H9 (cell line): ENCODE measurements around the gene NDUFV1. TPM values are rescaled to one million over a fixed set of nuclear protein-coding genes. Genes with fewer than 3 reads are reported as not detected.
A peak's percentile ranks its signal among the peaks of the same experiment; 100 is the strongest.

ENCODE experiments used
- DNase-seq: peaks from one replicate; pipeline ENCODE4 v3.0.0-alpha.2; 2017
- H2AFZ ChIP-seq: one replicate; pipeline ENCODE4 v1.6.1; 2013; ENCODE audit warnings: mild to moderate bottlenecking, low read length, control low read depth, moderate library complexity
- H2AK5ac ChIP-seq: 2 replicates; pipeline ENCODE4 v1.6.1; 2013; ENCODE audit warnings: low read length, control low read depth, mixed read lengths; ENCODE audit not compliant: insufficient read length
- H2BK120ac ChIP-seq: one replicate; pipeline ENCODE4 v1.6.1; 2013; ENCODE audit warnings: low read depth, mild to moderate bottlenecking, low read length, control low read depth, inconsistent platforms; ENCODE audit not compliant: poor library complexity, severe bottlenecking
- H2BK12ac ChIP-seq: 2 replicates; pipeline ENCODE4 v1.6.1; 2013; ENCODE audit warnings: low read length, control low read depth, mixed read lengths, low read depth; ENCODE audit not compliant: insufficient read length
- H2BK15ac ChIP-seq: 2 replicates; pipeline ENCODE4 v1.6.1; 2013; ENCODE audit warnings: low read depth, low read length, control low read depth
- H2BK20ac ChIP-seq: one replicate; pipeline ENCODE4 v1.6.1; 2013; ENCODE audit warnings: low read depth, mild to moderate bottlenecking, low read length, control low read depth, inconsistent platforms; ENCODE audit not compliant: poor library complexity, severe bottlenecking
- H2BK5ac ChIP-seq: 2 replicates; pipeline ENCODE4 v1.6.1; 2013; ENCODE audit warnings: low read length, control low read depth, mixed read lengths; ENCODE audit not compliant: insufficient read length
- H3K14ac ChIP-seq: 2 replicates; pipeline ENCODE4 v1.6.1; 2013; ENCODE audit warnings: low read length, control low read depth; ENCODE audit not compliant: insufficient read depth
- H3K18ac ChIP-seq: 2 replicates; pipeline ENCODE4 v1.6.1; 2013; ENCODE audit warnings: low read depth, mild to moderate bottlenecking, mixed read lengths, low read length, control low read depth; ENCODE audit not compliant: insufficient read length
- H3K23ac ChIP-seq: 2 replicates; pipeline ENCODE4 v1.6.1; 2013; ENCODE audit warnings: low read length, control low read depth, mixed read lengths, low read depth; ENCODE audit not compliant: insufficient read length
- H3K23me2 ChIP-seq: 2 replicates; pipeline ENCODE4 v1.6.1; 2013; ENCODE audit warnings: low read depth, mild to moderate bottlenecking, mixed read lengths, low read length, control low read depth; ENCODE audit not compliant: insufficient read length, poor library complexity, severe bottlenecking
- H3K27ac ChIP-seq: 2 replicates; pipeline ENCODE4 v1.5.1; 2013; ENCODE audit warnings: low read length, control low read depth, mixed read lengths, low read depth; ENCODE audit not compliant: insufficient read length
- H3K27me3 ChIP-seq: 2 replicates; pipeline ENCODE4 v1.6.1; 2013; ENCODE audit warnings: low read length, control low read depth, inconsistent platforms; ENCODE audit not compliant: insufficient read depth
- H3K4ac ChIP-seq: 2 replicates; pipeline ENCODE4 v1.6.1; 2013; ENCODE audit warnings: low read depth, mild to moderate bottlenecking, control low read depth, inconsistent platforms, low read length, moderate library complexity
- H3K4me1 ChIP-seq: 2 replicates; pipeline ENCODE4 v1.6.1; 2013; ENCODE audit warnings: low read length, control low read depth, inconsistent platforms; ENCODE audit not compliant: insufficient read depth
- H3K4me2 ChIP-seq: 2 replicates; pipeline ENCODE4 v1.6.1; 2013; ENCODE audit warnings: low read length, control low read depth, mixed read lengths; ENCODE audit not compliant: insufficient read length, insufficient read depth
- H3K56ac ChIP-seq: 2 replicates; pipeline ENCODE4 v1.6.1; 2013; ENCODE audit warnings: low read depth, mild to moderate bottlenecking, mixed read lengths, low read length, control low read depth; ENCODE audit not compliant: insufficient read length
- H3K79me1 ChIP-seq: 2 replicates; pipeline ENCODE4 v1.6.1; 2013; ENCODE audit warnings: low read depth, mild to moderate bottlenecking, moderate library complexity, low read length, control low read depth, inconsistent platforms; ENCODE audit not compliant: insufficient read depth, poor library complexity, severe bottlenecking
- H3K79me2 ChIP-seq: 2 replicates; pipeline ENCODE4 v1.6.1; 2013; ENCODE audit warnings: low read length, control low read depth, inconsistent platforms; ENCODE audit not compliant: insufficient read depth
- H3K9ac ChIP-seq: 2 replicates; pipeline ENCODE4 v1.6.1; 2013; ENCODE audit warnings: low read length, control low read depth, mixed read lengths; ENCODE audit not compliant: insufficient read length; ENCODE audit errors: extremely low read depth
- H3K9me3 ChIP-seq: one replicate; pipeline ENCODE4 v1.6.1; 2013; ENCODE audit warnings: low read depth, low read length, inconsistent platforms; ENCODE audit not compliant: control insufficient read depth
- H3T11ph ChIP-seq: one replicate; pipeline ENCODE4 v1.6.1; 2013; ENCODE audit warnings: mild to moderate bottlenecking, low read length, control low read depth, inconsistent platforms
- H4K20me1 ChIP-seq: one replicate; pipeline ENCODE4 v1.6.1; 2013; ENCODE audit not compliant: control insufficient read depth, insufficient read length, insufficient read depth
- H4K5ac ChIP-seq: 2 replicates; pipeline ENCODE4 v1.6.1; 2013; ENCODE audit warnings: low read depth, mild to moderate bottlenecking, mixed read lengths, low read length, control low read depth; ENCODE audit not compliant: insufficient read length
- H4K8ac ChIP-seq: replicated peaks from 2 replicates; pipeline ENCODE4 v1.6.1; 2013; ENCODE audit warnings: low read length, control low read depth, mixed read lengths, low read depth; ENCODE audit not compliant: insufficient read length
- H4K91ac ChIP-seq: 2 replicates; pipeline ENCODE4 v1.6.1; 2013; ENCODE audit warnings: low read depth, mild to moderate bottlenecking, moderate library complexity, mixed read lengths, low read length, control low read depth; ENCODE audit not compliant: insufficient read length
- H3K27ac Mint-ChIP-seq, 3 experiments: 2 replicates in 2 of 3; 3 replicates in 1 of 3; pipeline ENCODE4 v1.8.0; 2020 to 2021; ENCODE audit warnings: mixed read lengths in 3 of 3, mild to moderate bottlenecking in 1 of 3, moderate library complexity in 1 of 3
- H3K27me3 Mint-ChIP-seq: 2 replicates; pipeline ENCODE4 v1.8.0; 2021; ENCODE audit warnings: low read depth, mild to moderate bottlenecking, moderate library complexity, mixed read lengths
- H3K36me3 Mint-ChIP-seq, 3 experiments: 2 replicates in 2 of 3; 3 replicates in 1 of 3; pipeline ENCODE4 v1.8.0; 2020 to 2021; ENCODE audit warnings: low read depth in 3 of 3, mixed read lengths in 3 of 3; ENCODE audit not compliant: insufficient read depth in 1 of 3
- H3K4me1 Mint-ChIP-seq, 2 experiments: 2 replicates each; pipeline ENCODE4 v1.8.0; 2020; ENCODE audit warnings: mixed read lengths in 2 of 2
- H3K4me3 Mint-ChIP-seq, 2 experiments: 2 replicates in 1 of 2; 3 replicates in 1 of 2; pipeline ENCODE4 v1.8.0; 2020 to 2021; ENCODE audit warnings: mild to moderate bottlenecking in 2 of 2, mixed read lengths in 2 of 2, moderate library complexity in 1 of 2
- H3K9me3 Mint-ChIP-seq, 2 experiments: 2 replicates in 1 of 2; 3 replicates in 1 of 2; pipeline ENCODE4 v1.8.0; 2020; ENCODE audit warnings: mild to moderate bottlenecking in 2 of 2, mixed read lengths in 2 of 2, moderate library complexity in 1 of 2
- CTCF ChIP-seq: fragments of 200-600 bp; sonication (generic); conservative IDR thresholded peaks from 3 replicates; pipeline ENCODE4 v1.8.0; 2021; ENCODE audit warnings: antibody characterized with exemption, mild to moderate bottlenecking
- WGBS: extraction: QIAGEN DNeasy Blood & Tissue Kit; methylation state at CpG from one replicate; pipeline ENCODE4 v1.1.7; 2013; ENCODE audit warnings: missing lambda C conversion rate, low lambda C conversion rate, mixed read lengths; ENCODE audit not compliant: insufficient read length; ENCODE audit errors: extremely low coverage; 5-methylcytosine and 5-hydroxymethylcytosine counted together
- total RNA-seq: library from RNA; stranded (reverse); gene quantifications from 2 replicates; pipeline ENCODE4 v1.2.1, GENCODE V29; 2021

The NDUFV1 gene
- total RNA-seq, 1 experiment from 2014 or later, result 154 TPM

DNA sequence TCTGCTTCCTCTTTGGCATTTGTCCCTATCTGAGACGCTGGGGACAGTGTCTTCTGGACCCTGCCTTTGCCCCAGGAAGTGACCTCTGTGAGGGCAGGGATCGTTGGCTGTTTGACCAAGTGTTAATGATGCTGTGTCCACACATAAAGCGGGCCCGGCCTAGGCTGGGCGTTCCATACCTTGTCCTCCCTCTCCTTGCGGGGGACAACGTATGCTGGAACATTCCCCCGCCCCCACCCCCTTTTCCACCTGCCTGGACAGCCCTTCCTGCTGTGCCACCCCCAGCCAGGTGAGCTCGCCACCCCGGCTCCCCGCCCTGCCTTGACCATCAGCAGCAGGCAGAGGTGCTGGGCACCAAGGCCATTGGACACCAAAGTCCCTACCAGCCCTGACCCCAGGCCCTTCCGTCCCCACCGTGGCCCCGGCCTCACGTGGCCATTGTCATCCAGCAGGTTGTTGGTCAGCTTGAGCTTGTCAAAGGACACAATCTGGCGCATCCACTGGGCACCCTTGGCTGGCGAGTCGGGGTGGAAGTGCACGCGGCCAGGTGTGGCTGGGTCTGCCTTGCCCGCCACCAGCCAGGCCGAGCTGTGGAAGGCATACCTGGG, 27.1 kb downstream of the NDUFV1 start:
- Histone ChIP-seq H3K27ac (no peak overlapping the region), H3K79me1 (no peaks in the 10 kb centered on the region), H4K8ac (no peak overlapping the region), H4K20me1 (no peaks in the 10 kb centered on the region), H2BK20ac (no peak overlapping the region), H2AFZ (no peak overlapping the region), H2BK120ac (no peak overlapping the region), H3K4ac (no peak overlapping the region), H2BK12ac (no peak overlapping the region), H2AK5ac (no peak overlapping the region), H3K4me1 (no peaks in the 10 kb centered on the region), H4K5ac (no peak overlapping the region), H3K23me2 (no peaks in the 10 kb centered on the region), H3K23ac (no peak overlapping the region), H3K18ac (no peak overlapping the region), H3K14ac (no peak overlapping the region), H3K56ac (no peak overlapping the region), H3K27me3 (no peaks in the 10 kb centered on the region), H2BK15ac (no peak overlapping the region), H3K79me2 (no peaks in the 10 kb centered on the region), H4K91ac (no peak overlapping the region), H2BK5ac (no peak overlapping the region), H3K4me2 (no peak overlapping the region), H3K9ac (no peak overlapping the region), H3K9me3 (no peaks in the 10 kb centered on the region), H3T11ph (no peak overlapping the region)
- Mint-ChIP-seq H3K27ac (peak overlapping the region in 1 of 3 experiments; percentile 67; a peak in 1 of 7 replicates), H3K27me3 (peaks cover 27% of the 10 kb centered on the region), H3K4me3 (no peak overlapping the region), H3K36me3 (no peaks in the 10 kb centered on the region; a peak in 1 of 7 replicates), H3K9me3 (peaks cover 0 to 3% of the 10 kb centered on the region in 2 experiments; a peak in 2 of 5 replicates), H3K4me1 (peaks cover 17 to 20% of the 10 kb centered on the region in 2 experiments)
- TF ChIP-seq CTCF, result no peak
- WGBS, result no CpG with 5 or more reads among the region's 22 CpGs
- peak; percentile 36 for DNase-seq
